Measurements from ENCODE around the gene ZNF541. TPM values are rescaled to one million over a fixed set of nuclear protein-coding genes. Genes with fewer than 3 reads are reported as not detected.

ZNF541 gene
- total RNA-seq, 1 experiment from 2014 or later: 0.07 TPM

DNA sequence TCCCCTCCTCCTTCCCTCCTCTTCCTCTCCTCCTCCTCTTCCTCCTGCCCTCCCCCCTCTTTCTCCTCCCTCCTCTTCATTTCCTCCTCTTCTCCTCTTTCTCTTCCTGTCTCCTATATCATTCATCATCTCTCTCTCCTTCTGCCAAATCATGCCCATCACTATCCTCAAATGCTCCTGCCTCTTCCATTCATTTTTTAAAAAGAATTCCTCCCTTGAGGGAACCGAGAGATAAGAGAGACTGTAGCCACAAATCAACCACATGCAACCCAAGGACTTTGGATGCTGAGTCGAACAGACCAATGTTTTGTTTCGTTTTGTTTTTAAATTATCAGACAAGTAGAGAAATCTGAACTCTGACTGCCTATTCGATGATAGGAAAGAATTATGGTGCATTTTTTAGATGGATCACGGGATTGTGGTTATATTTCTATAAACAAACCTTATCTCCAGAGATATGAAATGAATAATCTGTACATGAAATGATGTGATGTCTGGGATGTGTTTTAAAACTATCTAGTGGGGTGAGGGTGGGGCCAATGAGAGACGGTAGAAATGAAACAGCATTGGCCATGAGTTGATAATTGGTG lies 9.5 kb upstream of the ZNF541 start:
- DNase-seq (ENCODE audit: low spot score) (no peak), ATAC-seq (no peak)
- peaks cover 12% of the 10 kb centered on the region for H3K4me1 Mint-ChIP-seq
- no peak for TF ChIP-seq SMAD4 (CRISPR knock-in tag; IDR thresholded peaks at IDR 0.05)
- no peak for TF ChIP-seq NFATC4 (CRISPR knock-in tag; IDR thresholded peaks at IDR 0.05)
- H3K27ac Mint-ChIP-seq: peak overlapping the region; percentile 15
- POLR2A ChIA-PET: no interaction called here
- H3K4me3 Mint-ChIP-seq: no peak overlapping the region
- CTCF ChIA-PET: interaction anchor here (1.2 kb wide), 1 partner anchor 116 kb away, joined by 3 read pairs; no protein-coding TSS in a partner anchor
- peaks cover 8% of the 10 kb centered on the region; the same call in 1 of the 2 replicates for H3K36me3 Mint-ChIP-seq
- peaks cover 12% of the 10 kb centered on the region for H3K27me3 Mint-ChIP-seq (ENCODE audit: low read depth)
- H3K9me3 Mint-ChIP-seq: peaks cover 19% of the 10 kb centered on the region

DNA sequence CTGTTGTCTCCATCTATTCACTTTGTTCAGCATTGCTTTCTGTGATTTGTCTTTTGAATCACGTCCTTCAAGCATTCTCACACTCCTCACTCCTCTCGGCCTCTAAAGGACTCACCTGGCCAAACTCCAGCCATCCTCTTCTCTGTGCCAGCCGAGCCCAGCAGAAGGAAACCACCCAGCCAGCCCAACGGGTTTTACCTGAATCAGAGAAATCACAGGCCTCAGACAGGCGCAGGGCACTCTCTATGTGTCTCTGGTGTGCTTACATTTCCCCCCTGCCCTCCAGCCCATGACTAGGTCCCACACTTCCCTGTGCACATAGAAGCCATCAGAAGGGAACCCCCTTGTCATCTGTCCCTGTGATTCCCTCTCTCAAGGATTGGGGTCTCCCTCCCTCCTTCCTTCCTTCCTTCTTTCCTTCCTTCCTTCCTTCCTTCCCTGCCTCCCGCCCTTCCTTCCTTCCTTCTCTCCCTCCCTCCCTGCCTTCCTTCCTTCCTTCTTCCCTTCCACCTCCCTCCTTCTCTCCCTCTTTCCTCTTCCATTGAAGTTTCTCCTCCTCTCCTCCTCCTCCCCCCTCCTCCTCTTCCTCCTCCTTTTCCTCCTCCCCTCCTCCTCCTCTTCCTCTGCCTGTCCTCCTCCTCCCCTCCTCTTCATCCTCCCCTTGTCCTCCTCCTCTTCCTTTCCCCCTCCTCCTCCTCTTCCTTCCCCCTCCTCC lies 8.8 kb upstream of the ZNF541 start:
- Mint-ChIP-seq H3K9me3 (peaks cover 16% of the 10 kb centered on the region), H3K27ac (no peak overlapping the region), H3K27me3 (ENCODE audit: low read depth) (peaks cover 9% of the 10 kb centered on the region), H3K4me3 (no peak overlapping the region), H3K4me1 (peaks cover 12% of the 10 kb centered on the region), H3K36me3 (peaks cover 6% of the 10 kb centered on the region; the same call in 1 of the 2 replicates)
- ChIA-PET CTCF (no interaction called here), POLR2A (no interaction called here)
- ATAC-seq (no peak), DNase-seq (ENCODE audit: low spot score) (no peak)
- TF ChIP-seq NR2C2 (CRISPR knock-in tag; IDR thresholded peaks at IDR 0.05) (no peak), SMAD4 (CRISPR knock-in tag; IDR thresholded peaks at IDR 0.05) (no peak), ZNF263 (CRISPR knock-in tag; IDR thresholded peaks at IDR 0.05; ENCODE audit: low read depth) (0 out of 2 replicates have a peak, but pooled peaks have one; percentile 49), NR1H2 (CRISPR knock-in tag; IDR thresholded peaks at IDR 0.05) (no peak)
- TF ChIP-seq, protein P1, sequence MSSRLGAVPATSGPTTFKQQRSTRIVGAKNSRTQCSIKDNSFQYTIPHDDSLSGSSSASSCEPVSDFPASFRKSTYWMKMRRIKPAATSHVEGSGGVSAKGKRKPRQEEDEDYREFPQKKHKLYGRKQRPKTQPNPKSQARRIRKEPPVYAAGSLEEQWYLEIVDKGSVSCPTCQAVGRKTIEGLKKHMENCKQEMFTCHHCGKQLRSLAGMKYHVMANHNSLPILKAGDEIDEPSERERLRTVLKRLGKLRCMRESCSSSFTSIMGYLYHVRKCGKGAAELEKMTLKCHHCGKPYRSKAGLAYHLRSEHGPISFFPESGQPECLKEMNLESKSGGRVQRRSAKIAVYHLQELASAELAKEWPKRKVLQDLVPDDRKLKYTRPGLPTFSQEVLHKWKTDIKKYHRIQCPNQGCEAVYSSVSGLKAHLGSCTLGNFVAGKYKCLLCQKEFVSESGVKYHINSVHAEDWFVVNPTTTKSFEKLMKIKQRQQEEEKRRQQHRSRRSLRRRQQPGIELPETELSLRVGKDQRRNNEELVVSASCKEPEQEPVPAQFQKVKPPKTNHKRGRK (CRISPR knock-in tag; IDR thresholded peaks at IDR 0.05; ENCODE audit: borderline replicate concordance): peak; percentile 76; the same call in 1 of the 2 replicates

DNA sequence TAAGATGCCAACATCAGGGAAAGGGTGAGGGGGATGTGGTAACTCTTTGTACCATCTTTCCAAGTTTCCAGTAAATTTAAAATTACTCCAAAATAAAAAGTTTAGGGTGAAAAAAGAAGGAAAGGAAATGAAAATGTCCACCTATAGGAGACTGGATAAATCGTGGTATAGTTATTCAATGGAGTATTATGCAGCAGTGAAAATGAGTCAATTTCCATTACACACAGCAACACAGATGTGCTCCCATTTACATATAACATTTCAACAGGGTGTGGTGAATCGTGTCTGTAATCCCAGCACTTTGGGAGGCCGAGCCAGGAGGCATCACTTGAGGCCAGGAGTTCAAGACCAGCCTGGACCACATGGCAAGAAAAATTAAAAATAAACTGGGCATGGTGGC lies 7.4 kb upstream of the ZNF541 start:
- ATAC-seq: no peak
- Mint-ChIP-seq H3K36me3 (no peaks in the 10 kb centered on the region), H3K4me1 (peaks cover 12% of the 10 kb centered on the region), H3K27me3 (ENCODE audit: low read depth) (peaks cover 5% of the 10 kb centered on the region), H3K27ac (no peak overlapping the region), H3K9me3 (peaks cover 9% of the 10 kb centered on the region), H3K4me3 (no peak overlapping the region)
- no peak for DNase-seq (ENCODE audit: low spot score)
- ChIA-PET CTCF (no interaction called here), POLR2A (no interaction called here)
- TF ChIP-seq, protein P2, sequence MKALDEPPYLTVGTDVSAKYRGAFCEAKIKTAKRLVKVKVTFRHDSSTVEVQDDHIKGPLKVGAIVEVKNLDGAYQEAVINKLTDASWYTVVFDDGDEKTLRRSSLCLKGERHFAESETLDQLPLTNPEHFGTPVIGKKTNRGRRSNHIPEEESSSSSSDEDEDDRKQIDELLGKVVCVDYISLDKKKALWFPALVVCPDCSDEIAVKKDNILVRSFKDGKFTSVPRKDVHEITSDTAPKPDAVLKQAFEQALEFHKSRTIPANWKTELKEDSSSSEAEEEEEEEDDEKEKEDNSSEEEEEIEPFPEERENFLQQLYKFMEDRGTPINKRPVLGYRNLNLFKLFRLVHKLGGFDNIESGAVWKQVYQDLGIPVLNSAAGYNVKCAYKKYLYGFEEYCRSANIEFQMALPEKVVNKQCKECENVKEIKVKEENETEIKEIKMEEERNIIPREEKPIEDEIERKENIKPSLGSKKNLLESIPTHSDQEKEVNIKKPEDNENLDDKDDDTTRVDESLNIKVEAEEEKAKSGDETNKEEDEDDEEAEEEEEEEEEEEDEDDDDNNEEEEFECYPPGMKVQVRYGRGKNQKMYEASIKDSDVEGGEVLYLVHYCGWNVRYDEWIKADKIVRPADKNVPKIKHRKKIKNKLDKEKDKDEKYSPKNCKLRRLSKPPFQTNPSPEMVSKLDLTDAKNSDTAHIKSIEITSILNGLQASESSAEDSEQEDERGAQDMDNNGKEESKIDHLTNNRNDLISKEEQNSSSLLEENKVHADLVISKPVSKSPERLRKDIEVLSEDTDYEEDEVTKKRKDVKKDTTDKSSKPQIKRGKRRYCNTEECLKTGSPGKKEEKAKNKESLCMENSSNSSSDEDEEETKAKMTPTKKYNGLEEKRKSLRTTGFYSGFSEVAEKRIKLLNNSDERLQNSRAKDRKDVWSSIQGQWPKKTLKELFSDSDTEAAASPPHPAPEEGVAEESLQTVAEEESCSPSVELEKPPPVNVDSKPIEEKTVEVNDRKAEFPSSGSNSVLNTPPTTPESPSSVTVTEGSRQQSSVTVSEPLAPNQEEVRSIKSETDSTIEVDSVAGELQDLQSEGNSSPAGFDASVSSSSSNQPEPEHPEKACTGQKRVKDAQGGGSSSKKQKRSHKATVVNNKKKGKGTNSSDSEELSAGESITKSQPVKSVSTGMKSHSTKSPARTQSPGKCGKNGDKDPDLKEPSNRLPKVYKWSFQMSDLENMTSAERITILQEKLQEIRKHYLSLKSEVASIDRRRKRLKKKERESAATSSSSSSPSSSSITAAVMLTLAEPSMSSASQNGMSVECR (CRISPR knock-in tag; IDR thresholded peaks at IDR 0.05; ENCODE audit: borderline replicate concordance): no peak

DNA sequence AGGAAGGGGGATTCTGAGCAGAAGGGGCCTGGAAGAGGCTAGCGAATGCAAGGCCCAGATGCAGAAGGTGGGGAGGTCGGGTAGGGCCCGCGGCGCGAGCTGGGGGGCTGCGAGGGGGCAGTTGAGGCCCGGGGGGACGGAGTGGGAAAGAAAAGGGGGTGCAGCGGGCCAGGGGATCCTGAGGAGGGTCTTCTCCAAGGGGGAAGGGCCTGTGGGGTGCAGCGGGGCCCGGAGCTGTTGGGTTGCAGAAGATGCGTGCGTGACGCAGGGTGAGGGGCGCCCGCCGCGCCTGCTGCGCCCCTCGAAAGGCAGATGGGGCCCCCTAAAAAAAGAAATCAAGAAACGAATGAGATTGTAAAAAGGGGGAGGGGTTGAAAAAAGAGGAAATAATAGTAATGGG lies 313 bp downstream of the ZNF541 start:
- ATAC-seq: no peak
- DNase-seq (ENCODE audit: low spot score): no peak
- Mint-ChIP-seq H3K27ac (no peak overlapping the region), H3K27me3 (ENCODE audit: low read depth) (no peaks in the 10 kb centered on the region; the same call in 1 of the 2 replicates), H3K36me3 (no peaks in the 10 kb centered on the region), H3K4me1 (peaks cover 6% of the 10 kb centered on the region), H3K4me3 (no peak overlapping the region), H3K9me3 (no peaks in the 10 kb centered on the region)
- ChIA-PET POLR2A (no interaction called here), CTCF (no interaction called here)
- TF ChIP-seq NFE2L1 (CRISPR knock-in tag; IDR thresholded peaks at IDR 0.05): no peak
- TF ChIP-seq IRF2 (CRISPR knock-in tag; IDR thresholded peaks at IDR 0.05; ENCODE audit: borderline replicate concordance, low read depth): no peak
- no peak for TF ChIP-seq SOX15 (CRISPR knock-in tag; IDR thresholded peaks at IDR 0.05)
- TF ChIP-seq RORB (CRISPR knock-in tag; IDR thresholded peaks at IDR 0.05): no peak
- TF ChIP-seq TCF7 (CRISPR knock-in tag; IDR thresholded peaks at IDR 0.05; ENCODE audit: low read depth): no peak
- TF ChIP-seq TEAD4 (CRISPR knock-in tag; IDR thresholded peaks at IDR 0.05): no peak
- no peak for TF ChIP-seq HMGA2 (CRISPR knock-in tag; IDR thresholded peaks at IDR 0.05)
- TF ChIP-seq, protein P3, sequence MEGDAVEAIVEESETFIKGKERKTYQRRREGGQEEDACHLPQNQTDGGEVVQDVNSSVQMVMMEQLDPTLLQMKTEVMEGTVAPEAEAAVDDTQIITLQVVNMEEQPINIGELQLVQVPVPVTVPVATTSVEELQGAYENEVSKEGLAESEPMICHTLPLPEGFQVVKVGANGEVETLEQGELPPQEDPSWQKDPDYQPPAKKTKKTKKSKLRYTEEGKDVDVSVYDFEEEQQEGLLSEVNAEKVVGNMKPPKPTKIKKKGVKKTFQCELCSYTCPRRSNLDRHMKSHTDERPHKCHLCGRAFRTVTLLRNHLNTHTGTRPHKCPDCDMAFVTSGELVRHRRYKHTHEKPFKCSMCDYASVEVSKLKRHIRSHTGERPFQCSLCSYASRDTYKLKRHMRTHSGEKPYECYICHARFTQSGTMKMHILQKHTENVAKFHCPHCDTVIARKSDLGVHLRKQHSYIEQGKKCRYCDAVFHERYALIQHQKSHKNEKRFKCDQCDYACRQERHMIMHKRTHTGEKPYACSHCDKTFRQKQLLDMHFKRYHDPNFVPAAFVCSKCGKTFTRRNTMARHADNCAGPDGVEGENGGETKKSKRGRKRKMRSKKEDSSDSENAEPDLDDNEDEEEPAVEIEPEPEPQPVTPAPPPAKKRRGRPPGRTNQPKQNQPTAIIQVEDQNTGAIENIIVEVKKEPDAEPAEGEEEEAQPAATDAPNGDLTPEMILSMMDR (IDR thresholded peaks at IDR 0.05): no peak
- TF ChIP-seq, protein P4, sequence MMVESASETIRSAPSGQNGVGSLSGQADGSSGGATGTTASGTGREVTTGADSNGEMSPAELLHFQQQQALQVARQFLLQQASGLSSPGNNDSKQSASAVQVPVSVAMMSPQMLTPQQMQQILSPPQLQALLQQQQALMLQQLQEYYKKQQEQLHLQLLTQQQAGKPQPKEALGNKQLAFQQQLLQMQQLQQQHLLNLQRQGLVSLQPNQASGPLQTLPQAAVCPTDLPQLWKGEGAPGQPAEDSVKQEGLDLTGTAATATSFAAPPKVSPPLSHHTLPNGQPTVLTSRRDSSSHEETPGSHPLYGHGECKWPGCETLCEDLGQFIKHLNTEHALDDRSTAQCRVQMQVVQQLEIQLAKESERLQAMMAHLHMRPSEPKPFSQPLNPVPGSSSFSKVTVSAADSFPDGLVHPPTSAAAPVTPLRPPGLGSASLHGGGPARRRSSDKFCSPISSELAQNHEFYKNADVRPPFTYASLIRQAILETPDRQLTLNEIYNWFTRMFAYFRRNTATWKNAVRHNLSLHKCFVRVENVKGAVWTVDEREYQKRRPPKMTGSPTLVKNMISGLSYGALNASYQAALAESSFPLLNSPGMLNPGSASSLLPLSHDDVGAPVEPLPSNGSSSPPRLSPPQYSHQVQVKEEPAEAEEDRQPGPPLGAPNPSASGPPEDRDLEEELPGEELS (CRISPR knock-in tag; IDR thresholded peaks at IDR 0.05): no peak
